ENCODE measurements around the gene ZNF385C.

The ZNF385C gene

DNA sequence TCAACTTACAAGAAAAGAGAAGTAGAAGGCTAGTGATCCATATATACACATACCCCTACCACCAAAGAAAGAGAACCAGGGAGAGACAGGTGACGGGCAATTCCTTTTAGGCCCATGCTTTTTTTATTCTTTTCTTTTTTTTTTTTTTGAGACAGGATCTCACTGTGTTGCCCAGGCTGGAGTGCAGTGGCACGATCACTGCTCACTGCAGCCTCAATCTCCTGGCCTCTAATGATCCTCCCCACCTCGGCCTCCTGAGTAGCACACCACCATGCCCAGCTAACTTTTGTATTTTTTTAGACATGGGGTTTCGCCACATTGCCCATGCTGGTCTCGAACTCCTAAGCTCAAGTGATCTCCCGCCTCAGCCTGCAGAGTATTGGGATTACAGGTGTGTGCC, 29.1 kb upstream of the ZNF385C start:
- Histone ChIP-seq H3K9ac (ENCODE audit: low read depth, low read length) (no peak overlapping the region), H4K20me1 (ENCODE audit: insufficient read depth, low read length) (peaks cover 29% of the 10 kb centered on the region), H3K4me2 (ENCODE audit: insufficient read depth, low read length) (no peak overlapping the region), H3K27me3 (ENCODE audit: insufficient read depth, low read length, poor library complexity) (no peaks in the 10 kb centered on the region), H3K9me3 (ENCODE audit: insufficient read depth, low read length, severe bottlenecking) (no peaks in the 10 kb centered on the region), H3K79me2 (ENCODE audit: insufficient read depth, low read length) (peaks cover 26% of the 10 kb centered on the region), H3K27ac (ENCODE audit: low read length) (no peak overlapping the region), H2AFZ (ENCODE audit: low read depth, low read length) (no peak overlapping the region), H3K36me3 (ENCODE audit: insufficient read depth, low read length) (peaks cover 83% of the 10 kb centered on the region), H3K4me3 (ENCODE audit: low read depth in 1 of 2, low read length in 2 of 2) (no peak overlapping the region), H3K4me1 (ENCODE audit: insufficient read depth, low read length) (no peaks in the 10 kb centered on the region)
- no peak for ATAC-seq (ENCODE audit: insufficient read depth, low read depth)
- TF ChIP-seq EZH2 (IDR thresholded peaks at IDR 0.05; ENCODE audit: borderline replicate concordance, low read depth, low read length, severe bottlenecking) = no peak
- TF ChIP-seq, protein P1, sequence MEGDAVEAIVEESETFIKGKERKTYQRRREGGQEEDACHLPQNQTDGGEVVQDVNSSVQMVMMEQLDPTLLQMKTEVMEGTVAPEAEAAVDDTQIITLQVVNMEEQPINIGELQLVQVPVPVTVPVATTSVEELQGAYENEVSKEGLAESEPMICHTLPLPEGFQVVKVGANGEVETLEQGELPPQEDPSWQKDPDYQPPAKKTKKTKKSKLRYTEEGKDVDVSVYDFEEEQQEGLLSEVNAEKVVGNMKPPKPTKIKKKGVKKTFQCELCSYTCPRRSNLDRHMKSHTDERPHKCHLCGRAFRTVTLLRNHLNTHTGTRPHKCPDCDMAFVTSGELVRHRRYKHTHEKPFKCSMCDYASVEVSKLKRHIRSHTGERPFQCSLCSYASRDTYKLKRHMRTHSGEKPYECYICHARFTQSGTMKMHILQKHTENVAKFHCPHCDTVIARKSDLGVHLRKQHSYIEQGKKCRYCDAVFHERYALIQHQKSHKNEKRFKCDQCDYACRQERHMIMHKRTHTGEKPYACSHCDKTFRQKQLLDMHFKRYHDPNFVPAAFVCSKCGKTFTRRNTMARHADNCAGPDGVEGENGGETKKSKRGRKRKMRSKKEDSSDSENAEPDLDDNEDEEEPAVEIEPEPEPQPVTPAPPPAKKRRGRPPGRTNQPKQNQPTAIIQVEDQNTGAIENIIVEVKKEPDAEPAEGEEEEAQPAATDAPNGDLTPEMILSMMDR (IDR thresholded peaks at IDR 0.05; ENCODE audit: borderline replicate concordance, extremely low read depth, low read length, poor library complexity, severe bottlenecking) = no peak
- DNase-seq = no peak

DNA sequence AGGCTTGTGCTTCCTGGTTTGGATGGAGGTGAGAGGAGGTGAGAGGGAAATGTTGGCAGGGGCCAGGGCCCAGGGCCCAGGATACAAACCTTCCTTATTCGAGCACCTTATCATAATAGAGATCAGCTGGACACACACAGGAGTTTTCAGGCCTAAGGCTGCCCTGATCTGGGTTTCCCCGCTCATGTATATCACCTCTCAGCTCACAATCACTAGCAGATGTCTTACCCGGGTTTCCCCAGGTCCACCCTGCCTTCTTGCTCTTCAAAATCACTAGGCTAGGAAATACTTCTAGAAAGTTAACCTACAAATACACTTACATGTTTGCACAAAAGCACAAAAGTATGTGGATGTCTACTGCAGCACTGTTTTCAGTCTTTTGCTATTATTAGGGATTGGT, 28.6 kb upstream of the ZNF385C start:
- DNase-seq (no peak), ATAC-seq (ENCODE audit: insufficient read depth, low read depth) (no peak)
- no peak overlapping the region for H3K4me2 ChIP-seq (ENCODE audit: insufficient read depth, low read length)
- H3K36me3 ChIP-seq (ENCODE audit: insufficient read depth, low read length) = peaks cover 79% of the 10 kb centered on the region
- no peak overlapping the region for H3K27ac ChIP-seq (ENCODE audit: low read length)
- peaks cover 20% of the 10 kb centered on the region for H3K79me2 ChIP-seq (ENCODE audit: insufficient read depth, low read length)
- TF ChIP-seq, protein P1 (IDR thresholded peaks at IDR 0.05; ENCODE audit: borderline replicate concordance, extremely low read depth, low read length, poor library complexity, severe bottlenecking) = no peak
- TF ChIP-seq EZH2 (IDR thresholded peaks at IDR 0.05; ENCODE audit: borderline replicate concordance, low read depth, low read length, severe bottlenecking) = no peak
- H3K9me3 ChIP-seq (ENCODE audit: insufficient read depth, low read length, severe bottlenecking) = no peaks in the 10 kb centered on the region
- H3K9ac ChIP-seq (ENCODE audit: low read depth, low read length) = no peak overlapping the region
- H3K4me3 ChIP-seq (ENCODE audit: low read depth in 1 of 2, low read length in 2 of 2) = no peak overlapping the region
- no peak overlapping the region for H2AFZ ChIP-seq (ENCODE audit: low read depth, low read length)
- H4K20me1 ChIP-seq (ENCODE audit: insufficient read depth, low read length) = peaks cover 25% of the 10 kb centered on the region
- H3K4me1 ChIP-seq (ENCODE audit: insufficient read depth, low read length) = peaks cover 5% of the 10 kb centered on the region; the same call in 1 of the 2 replicates
- H3K27me3 ChIP-seq (ENCODE audit: insufficient read depth, low read length, poor library complexity) = no peaks in the 10 kb centered on the region

DNA sequence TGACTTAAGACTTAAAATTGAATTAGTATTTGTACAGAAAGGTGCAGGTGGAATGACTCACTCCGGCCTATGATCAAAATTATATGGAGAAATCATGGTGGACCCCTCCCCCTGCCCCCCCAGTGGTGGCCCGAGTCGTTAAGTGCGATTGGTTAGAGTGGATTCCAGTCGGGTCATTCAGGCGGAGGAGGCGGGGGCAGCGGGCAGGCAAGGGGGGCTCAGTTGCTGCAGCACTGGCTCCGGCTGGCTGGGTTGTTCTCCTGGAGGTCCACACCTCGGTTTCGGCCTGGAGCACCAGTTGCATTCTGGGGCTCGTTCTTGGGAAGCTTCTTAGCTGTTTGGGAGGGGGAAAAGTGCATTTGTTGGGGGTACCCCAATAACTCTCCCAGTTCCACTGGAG, 27.3 kb upstream of the ZNF385C start:
- no peak overlapping the region for H3K9ac ChIP-seq (ENCODE audit: low read depth, low read length)
- TF ChIP-seq, protein P1 (IDR thresholded peaks at IDR 0.05; ENCODE audit: borderline replicate concordance, extremely low read depth, low read length, poor library complexity, severe bottlenecking) = no peak
- TF ChIP-seq EZH2 (IDR thresholded peaks at IDR 0.05; ENCODE audit: borderline replicate concordance, low read depth, low read length, severe bottlenecking) = no peak
- no peaks in the 10 kb centered on the region for H3K9me3 ChIP-seq (ENCODE audit: insufficient read depth, low read length, severe bottlenecking)
- DNase-seq = no peak
- H3K27me3 ChIP-seq (ENCODE audit: insufficient read depth, low read length, poor library complexity) = no peaks in the 10 kb centered on the region
- no peak for ATAC-seq (ENCODE audit: insufficient read depth, low read depth)
- H3K4me2 ChIP-seq (ENCODE audit: insufficient read depth, low read length) = no peak overlapping the region
- H3K27ac ChIP-seq (ENCODE audit: low read length) = no peak overlapping the region
- no peak overlapping the region for H3K4me3 ChIP-seq (ENCODE audit: low read depth in 1 of 2, low read length in 2 of 2)
- H4K20me1 ChIP-seq (ENCODE audit: insufficient read depth, low read length) = peaks cover 13% of the 10 kb centered on the region
- peaks cover 13% of the 10 kb centered on the region for H3K4me1 ChIP-seq (ENCODE audit: insufficient read depth, low read length)
- no peak overlapping the region for H2AFZ ChIP-seq (ENCODE audit: low read depth, low read length)
- H3K79me2 ChIP-seq (ENCODE audit: insufficient read depth, low read length) = peaks cover 10% of the 10 kb centered on the region
- peaks cover 66% of the 10 kb centered on the region for H3K36me3 ChIP-seq (ENCODE audit: insufficient read depth, low read length)

DNA sequence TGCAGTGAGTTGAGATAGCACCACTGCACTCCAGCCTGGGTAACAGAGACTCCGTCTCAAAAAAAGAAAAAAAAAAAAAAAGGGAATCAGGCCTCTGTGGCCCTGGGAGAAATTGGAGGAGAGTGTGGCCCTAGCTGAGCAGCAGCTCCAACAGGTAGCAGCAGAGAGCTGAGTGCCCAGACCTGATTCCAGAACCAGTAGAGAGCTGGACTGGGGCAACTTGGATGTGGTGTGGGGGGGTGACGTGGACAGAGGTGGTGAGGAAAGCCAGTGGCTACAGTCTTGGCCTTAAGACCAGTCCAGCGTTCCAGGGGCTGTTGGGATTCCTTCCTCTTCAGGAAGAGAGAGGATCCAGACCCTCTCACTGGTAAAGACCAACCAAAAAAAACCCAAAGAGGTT, 26.0 kb upstream of the ZNF385C start:
- DNase-seq (no peak), ATAC-seq (ENCODE audit: insufficient read depth, low read depth) (no peak)
- H2AFZ ChIP-seq (ENCODE audit: low read depth, low read length) = no peak overlapping the region
- peaks cover 26% of the 10 kb centered on the region for H3K4me1 ChIP-seq (ENCODE audit: insufficient read depth, low read length)
- H3K79me2 ChIP-seq (ENCODE audit: insufficient read depth, low read length) = peaks cover 14% of the 10 kb centered on the region
- no peak overlapping the region for H3K9ac ChIP-seq (ENCODE audit: low read depth, low read length)
- no peaks in the 10 kb centered on the region for H3K27me3 ChIP-seq (ENCODE audit: insufficient read depth, low read length, poor library complexity)
- H4K20me1 ChIP-seq (ENCODE audit: insufficient read depth, low read length) = no peaks in the 10 kb centered on the region
- H3K36me3 ChIP-seq (ENCODE audit: insufficient read depth, low read length) = peaks cover 58% of the 10 kb centered on the region
- TF ChIP-seq, protein P1 (IDR thresholded peaks at IDR 0.05; ENCODE audit: borderline replicate concordance, extremely low read depth, low read length, poor library complexity, severe bottlenecking) = no peak
- TF ChIP-seq EZH2 (IDR thresholded peaks at IDR 0.05; ENCODE audit: borderline replicate concordance, low read depth, low read length, severe bottlenecking) = no peak
- H3K27ac ChIP-seq (ENCODE audit: low read length) = no peak overlapping the region
- H3K4me2 ChIP-seq (ENCODE audit: insufficient read depth, low read length) = no peak overlapping the region
- H3K9me3 ChIP-seq (ENCODE audit: insufficient read depth, low read length, severe bottlenecking) = no peaks in the 10 kb centered on the region
- H3K4me3 ChIP-seq (ENCODE audit: low read depth in 1 of 2, low read length in 2 of 2) = no peak overlapping the region
